ENCODE measurements around the gene SUPT20HL2.

Gene SUPT20HL2

GRCh38 chrX:24293412-24293811 is 20.5 kb downstream of the SUPT20HL2 start:
- H3K9me3 Mint-ChIP-seq: no peaks in the 10 kb centered on the region
- H3K36me3 Mint-ChIP-seq: no peaks in the 10 kb centered on the region

GRCh38 chrX:24292353-24292752 is 21.5 kb downstream of the SUPT20HL2 start:
- Mint-ChIP-seq H3K4me3 (no peak overlapping the region), H3K27ac (no peak overlapping the region), H3K36me3 (no peaks in the 10 kb centered on the region), H3K27me3 (peaks cover 0 to 16% of the 10 kb centered on the region in 2 donors), H3K4me1 (no peaks in the 10 kb centered on the region), H3K9me3 (no peaks in the 10 kb centered on the region)
- DNase-seq: no peak
- ATAC-seq (replicated peaks): no peak

More at GRCh38 chrX:24293412-24293811, 20.5 kb downstream of the SUPT20HL2 start:
- Mint-ChIP-seq H3K4me3 (no peak overlapping the region), H3K4me1 (no peaks in the 10 kb centered on the region), H3K27me3 (peaks cover 0 to 16% of the 10 kb centered on the region in 2 donors), H3K27ac (no peak overlapping the region)
- DNase-seq: no peak
- ATAC-seq (replicated peaks): no peak

DNA sequence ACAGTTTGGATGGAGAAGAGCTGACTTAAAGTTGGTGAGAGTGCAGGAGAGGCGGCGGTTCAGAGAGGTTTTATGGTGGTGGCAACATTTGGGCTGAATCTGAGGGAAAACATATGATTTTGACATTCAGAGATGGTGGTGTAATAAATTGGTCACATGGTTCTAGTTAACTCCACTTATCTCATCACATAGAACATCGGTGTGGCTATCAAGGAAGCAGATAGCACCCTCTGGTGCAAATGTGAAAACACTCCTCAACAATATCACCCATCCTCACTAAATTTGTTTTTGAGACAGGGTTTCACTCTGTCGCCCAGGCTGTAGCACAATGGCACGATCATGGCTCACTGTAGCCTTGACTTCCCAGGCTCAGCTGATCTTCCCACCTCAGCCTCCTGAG is 28.8 kb downstream of the SUPT20HL2 start:
- peaks cover 0 to 3% of the 10 kb centered on the region in 2 donors for H3K4me1 Mint-ChIP-seq
- no peak overlapping the region for H3K4me3 Mint-ChIP-seq
- no peak for ATAC-seq (replicated peaks)
- no peaks in the 10 kb centered on the region for H3K9me3 Mint-ChIP-seq
- no peak overlapping the region for H3K27ac Mint-ChIP-seq
- H3K36me3 Mint-ChIP-seq: no peaks in the 10 kb centered on the region
- H3K27me3 Mint-ChIP-seq: peaks cover 8 to 24% of the 10 kb centered on the region in 2 donors
- no peak for DNase-seq

GRCh38 chrX:24283127-24283794 is 30.6 kb downstream of the SUPT20HL2 start:
- H3K27ac Mint-ChIP-seq: no peak overlapping the region
- peaks cover 0 to 3% of the 10 kb centered on the region in 2 donors for H3K4me1 Mint-ChIP-seq
- no peak overlapping the region for H3K4me3 Mint-ChIP-seq
- H3K27me3 Mint-ChIP-seq: peaks cover 10 to 26% of the 10 kb centered on the region in 2 donors
- H3K36me3 Mint-ChIP-seq: no peaks in the 10 kb centered on the region
- ATAC-seq (replicated peaks) (no peak), DNase-seq (no peak)
- no peaks in the 10 kb centered on the region for H3K9me3 Mint-ChIP-seq

GRCh38 chrX:24282381-24283126 is 31.3 kb downstream of the SUPT20HL2 start:
- Mint-ChIP-seq H3K36me3 (no peaks in the 10 kb centered on the region), H3K9me3 (no peaks in the 10 kb centered on the region), H3K4me1 (peaks cover 0 to 3% of the 10 kb centered on the region in 2 donors), H3K27ac (no peak overlapping the region), H3K4me3 (no peak overlapping the region), H3K27me3 (peaks cover 10 to 28% of the 10 kb centered on the region in 2 donors)
- DNase-seq (no peak), ATAC-seq (replicated peaks) (peak; percentile 21 to 51)

GRCh38 chrX:24277405-24277804 is 36.5 kb downstream of the SUPT20HL2 start:
- H3K9me3 Mint-ChIP-seq: peaks cover 0 to 2% of the 10 kb centered on the region in 2 donors
- DNase-seq (no peak), ATAC-seq (replicated peaks) (no peak)
- H3K36me3 Mint-ChIP-seq: no peaks in the 10 kb centered on the region
- H3K27ac Mint-ChIP-seq: no peak overlapping the region
- no peak overlapping the region for H3K4me3 Mint-ChIP-seq
- peaks cover 10 to 38% of the 10 kb centered on the region in 2 donors for H3K27me3 Mint-ChIP-seq
- H3K4me1 Mint-ChIP-seq: peaks cover 0 to 2% of the 10 kb centered on the region in 2 donors

DNA sequence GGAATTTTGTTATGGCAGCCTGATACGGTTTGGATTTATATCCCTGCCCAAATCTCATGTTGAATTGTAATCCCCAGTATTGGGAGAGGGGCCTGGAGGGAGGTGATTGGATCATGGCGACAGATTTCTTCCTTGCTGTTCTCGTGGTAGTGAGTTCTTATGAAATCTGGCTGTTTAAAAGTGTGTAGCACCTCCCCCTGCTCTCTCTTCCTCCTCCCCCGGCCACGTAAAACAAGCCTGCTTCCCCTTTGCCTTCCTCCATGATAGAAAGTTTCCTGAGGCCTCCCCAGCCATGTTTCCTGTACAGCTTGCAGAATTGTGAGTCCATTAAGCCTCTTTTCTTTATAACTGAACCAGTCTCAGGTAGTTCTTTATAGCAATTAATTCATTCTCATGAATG is 37.9 kb downstream of the SUPT20HL2 start:
- ATAC-seq (replicated peaks): no peak
- Mint-ChIP-seq H3K4me1 (no peaks in the 10 kb centered on the region), H3K36me3 (peaks cover 0 to 7% of the 10 kb centered on the region in 2 donors), H3K27me3 (peaks cover 9 to 37% of the 10 kb centered on the region in 2 donors), H3K27ac (no peak overlapping the region), H3K9me3 (peaks cover 5 to 11% of the 10 kb centered on the region in 2 donors), H3K4me3 (no peak overlapping the region)
- no peak for DNase-seq

DNA sequence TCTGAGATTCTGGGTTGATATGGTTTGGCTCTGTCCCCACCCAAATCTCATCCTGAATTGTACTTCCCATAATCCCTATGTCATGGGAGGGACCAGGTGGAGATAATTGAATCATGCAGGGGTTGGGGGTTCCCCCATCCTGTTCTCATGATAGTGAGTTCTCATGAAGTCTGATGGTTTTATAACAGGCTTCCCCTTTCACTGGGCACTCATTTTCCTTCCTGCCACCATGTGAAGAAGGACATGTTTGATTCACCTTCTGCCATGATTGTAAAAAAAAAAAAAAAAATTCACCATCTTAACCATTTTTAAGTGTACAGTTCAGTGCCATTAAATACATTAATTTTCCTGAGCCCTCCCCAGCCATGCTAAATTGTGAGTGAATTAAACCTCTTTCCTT is 42.6 kb downstream of the SUPT20HL2 start:
- ATAC-seq (replicated peaks) (no peak), DNase-seq (no peak)
- H3K4me3 Mint-ChIP-seq: no peak overlapping the region
- no peak overlapping the region for H3K27ac Mint-ChIP-seq
- H3K27me3 Mint-ChIP-seq: peaks cover 0 to 36% of the 10 kb centered on the region in 2 donors
- peaks cover 0 to 11% of the 10 kb centered on the region in 2 donors for H3K36me3 Mint-ChIP-seq
- H3K4me1 Mint-ChIP-seq: no peaks in the 10 kb centered on the region
- peaks cover 6 to 20% of the 10 kb centered on the region in 2 donors for H3K9me3 Mint-ChIP-seq

GRCh38 chrX:24268786-24269185 is 45.1 kb downstream of the SUPT20HL2 start:
- H3K36me3 Mint-ChIP-seq: peaks cover 0 to 11% of the 10 kb centered on the region in 2 donors
- H3K4me1 Mint-ChIP-seq: no peaks in the 10 kb centered on the region
- peaks cover 6 to 20% of the 10 kb centered on the region in 2 donors for H3K9me3 Mint-ChIP-seq
- DNase-seq (no peak), ATAC-seq (replicated peaks) (no peak)
- peaks cover 0 to 35% of the 10 kb centered on the region in 2 donors for H3K27me3 Mint-ChIP-seq
- no peak overlapping the region for H3K4me3 Mint-ChIP-seq
- no peak overlapping the region for H3K27ac Mint-ChIP-seq

DNA sequence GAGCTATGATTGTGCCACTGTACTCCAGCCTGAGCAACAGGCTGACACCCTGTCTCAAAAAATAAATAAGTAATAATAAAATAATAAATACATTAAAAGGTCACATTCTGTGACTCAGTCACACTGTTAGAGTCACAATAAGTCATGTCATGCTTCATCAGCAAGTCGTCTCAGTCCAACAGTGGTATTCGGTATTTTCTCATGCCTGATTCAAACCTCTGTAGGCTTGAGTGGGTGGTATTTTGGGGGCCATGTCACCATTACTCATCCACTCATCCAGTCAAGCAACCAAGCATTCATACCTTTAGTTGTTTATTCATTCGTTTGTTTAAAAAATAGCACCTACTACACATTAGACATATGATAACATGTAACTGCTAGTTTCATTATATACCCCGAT is 46.9 kb downstream of the SUPT20HL2 start:
- no peaks in the 10 kb centered on the region for H3K4me1 Mint-ChIP-seq
- H3K36me3 Mint-ChIP-seq: peaks cover 0 to 11% of the 10 kb centered on the region in 2 donors
- H3K27me3 Mint-ChIP-seq: peaks cover 0 to 30% of the 10 kb centered on the region in 2 donors
- DNase-seq: no peak
- ATAC-seq (replicated peaks): no peak
- peaks cover 5 to 19% of the 10 kb centered on the region in 2 donors for H3K9me3 Mint-ChIP-seq
- no peak overlapping the region for H3K27ac Mint-ChIP-seq
- no peak overlapping the region for H3K4me3 Mint-ChIP-seq

DNA sequence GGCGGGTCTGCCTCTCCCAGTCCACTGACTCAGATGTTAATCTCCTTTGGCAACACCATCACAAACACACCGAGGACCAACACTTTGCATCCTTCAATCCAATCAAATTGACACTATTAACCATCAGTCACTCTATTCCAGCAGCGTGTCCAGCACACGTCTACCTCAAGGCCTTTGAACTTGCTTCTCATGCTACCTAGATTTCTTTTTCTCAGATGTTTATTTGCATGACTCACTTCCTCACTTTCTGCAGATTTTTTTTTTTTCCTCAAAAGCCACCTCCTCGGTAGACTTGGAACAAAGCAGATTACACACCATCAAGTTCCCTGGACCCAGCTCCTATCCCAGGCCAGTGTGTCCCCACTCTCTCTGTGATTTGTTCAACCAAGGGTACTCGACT is 49.5 kb downstream of the SUPT20HL2 start:
- Mint-ChIP-seq H3K27me3 (peaks cover 0 to 26% of the 10 kb centered on the region in 2 donors), H3K4me3 (no peak overlapping the region), H3K4me1 (peaks cover 6 to 9% of the 10 kb centered on the region in 2 donors), H3K9me3 (no peaks in the 10 kb centered on the region), H3K27ac (no peak overlapping the region), H3K36me3 (no peaks in the 10 kb centered on the region)
- no peak for DNase-seq
- ATAC-seq (replicated peaks): no peak

DNA sequence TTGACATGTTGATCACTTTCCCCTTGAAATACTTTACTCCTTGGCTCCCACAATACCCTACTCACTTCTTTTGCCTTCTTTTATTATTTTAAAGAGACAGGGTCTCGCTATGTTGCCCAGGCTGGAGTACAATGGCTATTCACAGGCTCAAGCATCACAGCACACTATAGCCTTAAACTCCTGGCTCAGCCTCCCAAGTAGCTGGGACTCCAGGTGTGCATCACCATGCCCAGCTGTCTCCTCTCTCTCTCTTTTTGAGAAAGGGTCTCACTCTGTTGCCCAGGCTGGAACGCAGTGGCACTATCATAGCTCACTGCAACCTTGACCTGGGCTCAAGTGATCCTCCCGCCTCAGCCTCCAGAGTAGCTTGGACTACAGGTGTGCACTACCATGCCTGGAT is 51.6 kb downstream of the SUPT20HL2 start:
- Mint-ChIP-seq H3K4me1 (peaks cover 6 to 9% of the 10 kb centered on the region in 2 donors), H3K9me3 (no peaks in the 10 kb centered on the region), H3K36me3 (no peaks in the 10 kb centered on the region), H3K27me3 (peaks cover 0 to 25% of the 10 kb centered on the region in 2 donors), H3K27ac (no peak overlapping the region), H3K4me3 (no peak overlapping the region)
- ATAC-seq (replicated peaks) (no peak), DNase-seq (no peak)

All from stimulated activated naive B cell treated with anti-CD40 and anti-IgM and Interleukin-4, amounts not matched to agents 10 μg/mL and 1 μg/mL and 100 μg/mL, for 72 hours (primary cell).